Measurements from ENCODE around the gene HSD17B10.

- no peak for TF ChIP-seq CTCF (IDR thresholded peaks at IDR 0.05; ENCODE audit: low read depth, low read length, missing input control)
- TF ChIP-seq ATF3 (IDR thresholded peaks at IDR 0.05): no peak
- TF ChIP-seq YY1 (IDR thresholded peaks at IDR 0.05): no peak
- TF ChIP-seq GABPA (IDR thresholded peaks at IDR 0.05 in 1 of 2, conservative IDR thresholded peaks at IDR 0.05 in 1 of 2): no peak
- TF ChIP-seq REST (IDR thresholded peaks at IDR 0.05): no peak
- no peak for TF ChIP-seq RXRA (IDR thresholded peaks at IDR 0.05)
- TF ChIP-seq ZBTB33 (IDR thresholded peaks at IDR 0.05): no peak
- no peak for TF ChIP-seq TAF1 (conservative IDR thresholded peaks at IDR 0.05)
Observed at GRCh38 chrX:53452812-53453211, 18.6 kb upstream of the HSD17B10 start.
